DND-41 (cell line): Measurements from ENCODE around the gene PDE4D.

Experiments used
- EZH2 ChIP-seq: IDR thresholded peaks from 3 replicates; pipeline ENCODE4 v1.6.1; 2012; ENCODE audit warnings: borderline replicate concordance, low read depth, mild to moderate bottlenecking, moderate library complexity, low read length, inconsistent platforms; ENCODE audit not compliant: severe bottlenecking
- TF ChIP-seq, protein P1 (sequence below): IDR thresholded peaks from 2 replicates; pipeline ENCODE4 v1.5.1; 2012; ENCODE audit warnings: borderline replicate concordance, low read length, moderate library complexity, mild to moderate bottlenecking; ENCODE audit not compliant: poor library complexity, severe bottlenecking; ENCODE audit errors: extremely low read depth

DNA sequence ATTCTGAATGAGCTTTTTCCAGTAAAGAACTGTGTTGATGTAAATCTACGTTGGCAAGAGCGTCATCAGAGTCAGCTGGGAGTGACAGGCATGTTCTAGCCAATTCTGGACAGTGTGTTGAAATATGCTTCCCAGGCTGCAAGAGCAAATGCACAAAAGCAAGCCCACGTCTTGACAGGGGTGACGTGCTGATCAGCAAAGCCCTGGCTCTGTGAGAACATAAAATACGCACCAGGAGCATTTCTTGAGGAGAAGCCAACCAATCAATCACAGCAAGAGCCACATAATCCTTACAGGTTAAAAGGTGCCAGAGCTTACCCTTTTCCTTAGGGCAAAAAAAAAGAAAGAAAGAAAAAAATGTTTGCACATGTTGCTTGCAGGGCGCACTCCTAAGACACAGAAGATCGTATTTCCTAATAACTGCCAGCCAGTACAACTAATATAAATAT is 148.1 kb downstream of the PDE4D start:
- TF ChIP-seq, protein P1, sequence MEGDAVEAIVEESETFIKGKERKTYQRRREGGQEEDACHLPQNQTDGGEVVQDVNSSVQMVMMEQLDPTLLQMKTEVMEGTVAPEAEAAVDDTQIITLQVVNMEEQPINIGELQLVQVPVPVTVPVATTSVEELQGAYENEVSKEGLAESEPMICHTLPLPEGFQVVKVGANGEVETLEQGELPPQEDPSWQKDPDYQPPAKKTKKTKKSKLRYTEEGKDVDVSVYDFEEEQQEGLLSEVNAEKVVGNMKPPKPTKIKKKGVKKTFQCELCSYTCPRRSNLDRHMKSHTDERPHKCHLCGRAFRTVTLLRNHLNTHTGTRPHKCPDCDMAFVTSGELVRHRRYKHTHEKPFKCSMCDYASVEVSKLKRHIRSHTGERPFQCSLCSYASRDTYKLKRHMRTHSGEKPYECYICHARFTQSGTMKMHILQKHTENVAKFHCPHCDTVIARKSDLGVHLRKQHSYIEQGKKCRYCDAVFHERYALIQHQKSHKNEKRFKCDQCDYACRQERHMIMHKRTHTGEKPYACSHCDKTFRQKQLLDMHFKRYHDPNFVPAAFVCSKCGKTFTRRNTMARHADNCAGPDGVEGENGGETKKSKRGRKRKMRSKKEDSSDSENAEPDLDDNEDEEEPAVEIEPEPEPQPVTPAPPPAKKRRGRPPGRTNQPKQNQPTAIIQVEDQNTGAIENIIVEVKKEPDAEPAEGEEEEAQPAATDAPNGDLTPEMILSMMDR: no peak
- no peak for TF ChIP-seq EZH2
